Astrocyte (in vitro differentiated cells and primary cell): ENCODE measurements around the gene CHRD.

ENCODE experiments used
- CTCF ChIP-seq: IDR thresholded peaks from 2 replicates; pipeline ENCODE4 v1.5.1; 2011; ENCODE audit warnings: low read depth, mild to moderate bottlenecking, inconsistent platforms, low read length, moderate library complexity; ENCODE audit not compliant: insufficient read depth
- EZH2 ChIP-seq: IDR thresholded peaks from 2 replicates; pipeline ENCODE4 v1.6.1; 2012; ENCODE audit warnings: mild to moderate bottlenecking, low read length, inconsistent platforms; ENCODE audit not compliant: insufficient read depth

DNA sequence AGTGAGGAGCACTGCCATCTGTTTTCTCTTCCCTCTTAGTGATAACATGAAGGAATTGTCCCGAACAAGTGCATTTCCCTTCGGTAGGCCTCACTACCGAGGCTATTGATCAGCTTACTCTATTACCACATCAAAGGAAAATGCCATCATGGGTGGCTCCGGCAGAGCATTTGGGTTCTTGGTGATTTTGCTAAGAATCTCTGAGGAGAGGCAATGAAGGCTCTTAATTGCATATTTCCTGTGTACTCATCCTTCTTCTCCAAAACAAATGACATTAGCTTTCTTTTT, 35.3 kb downstream of the CHRD start:
- TF ChIP-seq CTCF (no peak), EZH2 (no peak)
